T1000 (cell line): ENCODE measurements around the gene FNDC3B.

Experiments
- DNase-seq: peaks from one replicate; lab custom pipeline; 2025; ENCODE audit warnings: mixed read lengths; lab: John Stamatoyannopoulos, UW

Gene FNDC3B

DNA sequence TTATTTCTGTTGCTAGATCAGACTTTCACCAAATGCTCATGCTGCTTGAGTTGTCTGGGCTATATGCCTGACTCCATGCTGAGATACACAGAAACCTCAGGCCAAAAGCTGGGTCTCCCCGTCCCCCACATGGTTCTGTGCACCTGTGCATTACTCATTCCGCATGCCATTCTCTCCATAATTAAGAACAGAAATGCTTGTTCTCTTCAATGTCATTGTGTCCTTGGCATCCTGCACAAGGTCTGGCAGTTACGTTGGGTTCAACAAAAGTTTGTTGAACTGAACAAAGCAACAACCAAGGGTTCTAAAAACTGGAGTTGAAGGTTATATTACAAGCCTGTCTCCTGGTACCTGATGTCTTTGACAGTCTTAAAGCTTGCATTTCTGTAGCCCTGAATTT lies 177.5 kb downstream of the FNDC3B start:
- DNase-seq, result no peak

DNA sequence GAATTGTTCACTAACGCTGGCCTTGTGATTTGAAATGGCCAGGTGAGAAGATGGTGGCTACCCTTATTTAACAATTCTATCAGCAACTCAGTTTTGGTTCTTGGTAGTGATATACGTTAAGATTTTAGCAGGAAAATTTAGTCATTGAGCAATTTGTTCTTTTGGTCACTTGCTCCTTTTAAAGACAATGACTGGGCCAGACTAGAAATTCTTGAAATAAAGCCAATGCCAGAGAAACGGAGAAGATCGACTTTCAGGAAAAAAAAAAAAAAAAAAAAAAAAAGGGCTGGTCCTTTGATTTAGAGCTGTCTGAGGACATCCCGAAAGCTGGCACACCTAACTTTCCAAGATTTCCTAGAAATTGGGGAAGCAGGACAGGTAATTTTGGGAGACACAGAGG lies 178.5 kb downstream of the FNDC3B start:
- DNase-seq, result no peak

DNA sequence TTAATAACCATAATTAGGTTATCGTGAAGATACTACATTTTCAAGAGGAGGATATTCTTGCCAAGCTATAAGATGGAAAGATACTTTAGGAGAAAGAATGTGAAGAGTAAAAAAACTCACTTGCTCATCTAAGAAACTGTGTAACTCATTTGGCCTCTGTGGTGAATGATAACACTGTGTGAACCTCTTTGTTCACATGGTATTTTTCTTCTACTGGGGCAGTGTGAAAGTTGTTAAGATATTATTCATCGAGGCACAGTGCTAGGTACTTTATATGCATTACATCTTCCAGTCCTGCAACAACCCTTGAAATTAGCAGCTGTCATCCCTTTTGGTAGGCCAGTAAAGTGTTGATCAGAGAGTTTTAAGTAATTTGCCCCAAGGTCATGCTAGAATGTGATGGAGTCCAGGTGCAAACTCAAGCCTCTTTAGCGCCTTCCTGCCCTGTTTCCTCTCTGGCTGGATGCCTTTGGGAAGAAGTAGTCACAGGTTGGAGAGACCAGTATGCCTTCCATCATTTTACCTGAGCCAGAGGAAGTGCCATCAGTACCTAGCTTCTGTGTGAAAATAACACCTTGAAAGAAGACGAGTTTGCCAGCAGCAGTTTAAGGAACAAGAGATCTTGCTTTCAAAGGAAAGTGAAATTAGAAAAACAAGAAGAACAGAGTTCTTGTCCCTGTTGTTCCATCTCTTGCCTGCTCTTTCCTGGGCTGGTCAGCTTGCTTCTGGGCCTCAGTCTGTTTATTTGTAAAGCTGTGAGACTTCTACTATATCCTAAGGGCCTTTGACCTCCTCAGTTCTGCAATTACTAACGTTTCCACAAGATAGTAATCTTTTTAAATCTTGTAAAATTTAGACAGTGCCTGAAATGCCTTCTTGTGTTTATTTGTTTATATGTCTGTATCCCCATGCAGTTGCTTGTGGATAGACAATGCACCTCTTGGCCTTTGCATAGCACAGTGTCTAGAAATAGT lies 179.3 kb downstream of the FNDC3B start:
- no peak for DNase-seq

DNA sequence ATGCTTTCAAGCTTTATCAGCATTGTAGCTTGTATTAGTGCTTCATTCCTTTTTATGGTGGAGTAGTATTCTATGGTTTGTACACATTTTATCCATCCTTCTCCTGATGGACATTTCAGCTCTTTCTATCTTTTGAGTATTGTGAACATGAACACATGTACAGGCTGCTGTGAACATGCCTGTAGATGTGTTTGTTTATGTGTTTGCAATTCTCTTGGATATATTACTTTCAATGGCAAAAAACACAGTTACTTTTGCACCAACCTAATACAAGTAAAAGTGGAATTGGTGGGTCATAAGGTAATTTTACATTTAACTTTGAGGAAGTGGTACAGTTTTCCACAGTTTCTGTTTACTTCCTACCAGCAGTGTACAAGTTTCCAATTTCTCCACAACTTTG lies 180.4 kb downstream of the FNDC3B start:
- DNase-seq, result no peak

DNA sequence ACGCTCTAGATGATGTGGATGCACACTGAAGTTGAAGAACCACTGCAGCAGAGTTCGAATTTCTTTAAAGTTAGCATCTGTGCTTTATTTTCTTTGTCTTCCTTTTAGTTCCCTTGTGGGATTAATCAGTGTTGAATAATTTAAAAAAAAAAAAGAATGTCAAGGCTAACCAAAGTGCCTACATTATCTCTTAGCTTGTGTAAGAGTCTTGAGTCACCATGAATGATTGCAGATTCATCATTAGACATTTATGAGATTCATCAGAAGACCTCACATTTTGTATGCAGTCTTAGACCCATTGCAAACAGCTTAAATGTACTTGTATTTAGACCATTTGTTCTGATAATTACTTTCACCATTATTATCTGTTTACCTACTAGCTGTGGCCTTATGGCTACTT lies 182.2 kb downstream of the FNDC3B start:
- no peak for DNase-seq

DNA sequence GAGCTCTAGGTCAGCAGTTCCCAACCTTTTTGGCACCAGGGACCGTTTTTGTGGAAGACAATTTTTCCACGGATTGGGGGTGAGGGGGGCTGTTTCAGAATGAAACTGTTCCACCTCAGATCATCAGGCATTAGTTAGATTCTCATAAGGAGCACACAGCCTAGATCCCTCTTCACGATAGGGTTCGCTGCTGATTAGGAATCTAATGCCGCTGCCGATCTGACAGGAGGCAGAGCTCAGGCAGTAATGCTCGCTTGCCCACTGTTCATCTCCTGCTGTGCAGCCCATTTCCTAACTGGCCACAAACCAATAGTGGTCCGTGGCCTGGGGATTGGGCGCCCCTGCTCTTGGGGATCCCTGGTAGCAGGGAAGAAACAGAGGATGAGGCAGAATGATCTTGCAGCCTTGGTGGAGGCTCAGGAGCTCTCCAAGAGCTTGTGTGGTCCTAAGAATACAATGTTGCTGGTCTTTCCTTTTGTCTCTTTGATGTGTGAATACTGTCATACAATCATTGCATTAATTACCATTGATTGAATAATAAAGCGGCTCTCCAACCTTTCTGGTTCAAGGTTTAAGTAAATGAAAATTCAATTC lies 183.2 kb downstream of the FNDC3B start:
- DNase-seq, result no peak

DNA sequence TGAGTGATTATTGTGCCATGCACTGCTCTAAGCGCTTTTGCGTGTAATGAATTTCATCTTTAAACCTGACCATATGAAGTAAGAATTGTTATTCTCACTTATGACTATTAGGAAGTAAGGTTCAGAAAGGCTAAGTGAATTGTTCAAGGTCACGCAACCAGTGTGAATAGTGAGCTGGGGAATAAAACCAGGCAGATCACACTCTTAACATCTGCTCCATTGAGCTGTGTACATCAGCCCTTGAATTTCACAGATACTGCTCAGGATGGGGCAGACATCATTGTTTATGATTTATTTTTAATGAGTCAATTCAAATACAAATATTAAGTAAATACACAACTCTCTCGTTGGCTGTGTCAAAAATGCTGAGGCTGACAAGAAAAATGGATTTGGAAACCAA lies 184.5 kb downstream of the FNDC3B start:
- no peak for DNase-seq

DNA sequence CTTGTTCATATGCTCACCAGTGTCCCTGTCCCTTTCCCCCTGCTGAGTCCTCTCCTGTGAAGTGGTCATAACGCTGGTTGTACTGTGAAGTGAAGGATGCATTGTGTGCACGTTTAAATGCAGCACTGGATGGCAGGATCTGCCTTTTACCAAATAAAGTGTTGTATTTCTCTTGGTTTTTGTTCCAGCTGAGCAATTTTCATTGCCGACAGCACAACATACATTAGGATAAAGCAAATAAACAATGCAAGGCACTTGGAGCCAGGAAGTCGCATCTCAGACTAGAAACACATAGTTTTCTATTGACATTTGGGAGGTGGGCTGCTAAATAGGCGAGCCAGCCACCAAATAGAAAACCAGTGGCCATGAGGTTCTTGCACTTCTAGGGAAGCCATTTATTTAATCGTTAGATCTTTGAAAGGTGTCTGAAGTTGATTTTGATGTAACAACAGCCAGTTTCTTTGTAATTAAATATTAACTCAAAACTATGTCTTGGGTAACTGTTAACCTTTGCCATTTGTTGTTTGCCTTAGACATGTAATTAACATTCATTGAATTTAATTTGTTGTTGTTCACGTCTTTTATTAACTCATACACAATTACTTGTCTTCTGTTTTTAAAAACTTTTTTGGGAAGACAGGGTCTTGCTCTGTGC lies 185.3 kb downstream of the FNDC3B start:
- DNase-seq, result no peak

DNA sequence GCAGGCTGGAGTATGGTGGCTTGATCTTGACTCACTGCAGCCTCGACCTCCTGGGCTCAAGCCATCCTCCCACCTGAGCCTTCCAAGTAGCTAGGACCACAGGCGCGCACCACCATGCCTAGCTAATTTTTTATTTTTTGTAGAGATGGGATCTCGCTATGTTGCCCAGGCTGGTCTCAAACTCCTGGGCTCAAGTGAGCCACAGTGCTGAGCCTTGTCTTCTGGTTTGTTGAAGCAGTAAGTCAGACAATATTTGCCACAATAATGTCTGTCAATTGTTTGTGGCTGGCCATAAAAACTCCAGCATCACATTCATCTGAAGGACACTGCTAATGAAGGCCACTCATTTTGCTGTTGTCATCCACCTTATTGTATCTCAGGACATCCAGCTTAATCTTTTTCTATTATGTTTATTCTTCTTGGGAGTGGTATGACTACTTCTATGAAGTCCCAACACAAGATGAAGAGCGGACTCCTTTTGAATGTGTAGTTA lies 185.9 kb downstream of the FNDC3B start:
- no peak for DNase-seq

DNA sequence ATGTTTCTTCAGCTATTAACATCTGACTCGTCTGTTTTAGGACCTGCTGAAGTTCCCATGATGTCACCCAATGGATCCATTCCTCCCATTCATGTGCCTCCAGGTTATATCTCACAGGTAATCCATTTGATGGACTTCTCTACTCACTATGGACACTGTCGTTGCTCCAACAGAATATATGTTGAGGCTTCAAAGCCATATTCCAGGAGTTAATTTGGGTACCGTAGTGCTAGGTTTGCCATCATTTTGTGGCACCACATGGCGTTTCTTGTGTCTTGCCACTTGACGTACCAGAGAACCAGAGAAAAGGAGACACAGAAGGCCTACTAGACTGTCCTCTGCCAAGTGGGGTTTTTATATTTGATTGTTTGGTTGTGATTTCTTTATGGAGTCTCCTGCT lies 187.5 kb downstream of the FNDC3B start:
- DNase-seq, result no peak

DNA sequence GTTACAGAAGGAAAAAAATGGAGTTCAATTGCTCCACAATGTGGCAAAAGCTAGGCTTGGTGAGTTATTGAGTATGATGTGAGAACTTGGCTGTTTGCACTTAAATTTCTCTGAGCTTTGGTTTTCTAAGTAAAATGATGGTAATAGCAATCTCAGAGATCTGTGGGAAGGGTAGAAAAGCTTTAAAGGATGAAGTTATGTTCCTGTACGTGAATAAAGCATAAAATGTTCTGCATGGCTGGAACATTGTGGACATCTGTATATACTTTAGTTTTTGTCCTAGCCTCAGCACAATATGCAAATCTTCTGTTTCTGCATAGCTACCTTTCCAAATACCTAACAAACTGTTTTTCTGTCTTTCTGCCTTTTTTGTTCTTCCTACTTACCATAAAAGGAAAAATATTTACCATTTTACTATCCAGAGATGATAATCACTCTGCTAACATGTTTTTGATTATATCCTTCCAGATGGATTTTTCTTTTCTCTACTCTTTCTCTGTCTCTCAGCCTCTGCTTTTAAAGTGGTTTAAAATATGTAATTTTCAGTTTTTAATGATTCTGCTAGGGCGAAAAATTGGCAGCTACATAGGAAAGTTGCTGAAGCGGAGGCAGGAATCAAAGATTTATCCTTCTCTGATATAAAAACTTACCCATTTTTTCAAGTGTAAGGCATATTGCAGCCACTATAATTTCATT lies 188.1 kb downstream of the FNDC3B start:
- DNase-seq, result no peak

DNA sequence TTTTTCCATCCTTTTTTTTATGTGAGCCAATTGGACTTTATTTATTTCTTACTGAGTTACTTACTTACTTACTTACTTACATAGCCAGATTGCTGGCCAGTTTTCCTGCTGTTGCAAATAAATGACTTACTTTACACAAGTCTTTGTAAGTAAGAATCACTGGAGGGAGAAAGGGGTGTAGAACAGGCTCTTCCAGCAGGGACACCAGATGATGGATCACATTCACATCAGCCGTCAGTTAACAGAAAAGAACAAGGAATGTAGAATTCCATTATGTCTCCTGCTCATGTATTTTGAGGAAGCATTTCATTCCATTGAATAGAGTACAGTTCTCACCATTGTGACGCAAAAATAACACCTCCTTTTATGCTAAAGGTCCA lies 188.6 kb downstream of the FNDC3B start:
- DNase-seq, result no peak

DNA sequence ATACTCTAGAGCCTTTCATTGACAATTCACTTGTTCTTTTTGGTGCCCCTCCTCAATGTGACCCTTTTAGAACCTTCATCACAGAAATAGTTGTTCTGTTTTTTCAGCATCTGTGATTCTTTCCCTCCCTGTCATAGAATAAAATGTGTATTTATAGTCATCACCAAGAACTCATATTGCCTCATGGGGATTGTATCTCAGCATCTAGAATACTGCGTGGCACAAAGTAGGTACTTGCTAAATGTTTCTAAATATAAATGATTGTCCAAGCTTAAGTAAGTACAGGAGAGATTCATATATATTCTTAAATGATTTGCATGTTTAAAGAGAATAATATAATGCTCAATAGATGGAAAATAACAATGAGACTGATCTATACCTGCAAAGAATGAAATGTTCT lies 190.1 kb downstream of the FNDC3B start:
- DNase-seq, result no peak

DNA sequence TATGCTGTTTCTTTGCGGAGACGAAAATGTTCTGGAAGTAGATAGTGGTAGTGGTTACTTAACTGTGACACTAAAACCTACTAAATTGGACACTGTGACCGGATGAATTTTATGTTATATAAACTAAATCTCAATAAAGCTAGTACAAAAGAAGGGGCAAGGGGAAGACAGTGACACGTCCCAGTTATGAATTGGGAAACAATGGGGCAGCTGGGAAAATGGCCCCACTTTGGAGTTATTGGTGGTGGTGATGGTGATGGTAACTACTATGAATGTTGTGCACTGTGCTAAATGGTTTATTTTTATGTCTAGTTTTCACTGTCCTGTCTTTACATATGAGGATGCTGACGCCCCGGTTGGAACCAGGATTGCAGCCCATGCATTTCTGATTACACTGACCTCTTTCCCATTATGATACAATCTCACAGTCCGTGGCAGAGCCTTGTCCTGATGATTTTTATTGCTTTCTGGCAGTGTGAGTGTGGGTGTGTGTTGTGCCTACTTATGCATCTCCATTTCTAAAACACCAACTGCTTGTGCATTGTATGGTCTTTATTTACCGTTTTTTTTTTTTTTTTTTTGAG lies 192.0 kb downstream of the FNDC3B start:
- no peak for DNase-seq

DNA sequence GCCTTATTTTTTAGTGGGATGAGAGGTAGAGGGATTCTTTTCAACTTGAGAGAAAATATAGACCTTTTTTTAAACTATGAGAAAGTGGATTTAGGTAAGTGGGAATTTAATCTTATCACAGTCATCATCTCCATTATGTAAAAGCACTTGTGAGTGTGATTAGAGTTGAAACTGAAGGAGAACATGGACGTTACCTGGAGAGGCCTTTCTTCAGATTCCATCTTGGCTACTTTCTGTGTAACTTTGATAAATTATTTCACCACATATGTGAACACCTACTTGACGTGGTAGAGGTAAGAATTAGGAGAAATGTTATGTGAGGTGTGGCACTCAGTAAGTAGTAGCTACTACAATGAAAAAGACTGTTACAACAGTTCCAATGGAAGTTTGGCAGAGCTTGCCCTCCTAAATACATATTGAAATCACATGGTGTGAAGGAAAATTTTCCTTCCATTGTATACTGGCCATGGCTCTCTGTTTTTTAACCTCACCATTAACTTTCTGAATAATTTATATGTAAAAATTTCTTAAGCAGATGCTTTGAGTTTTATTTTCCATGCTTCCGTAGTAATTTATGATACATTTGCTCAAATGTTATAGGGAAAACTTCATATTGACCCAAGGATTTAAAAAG lies 193.3 kb downstream of the FNDC3B start:
- no peak for DNase-seq

DNA sequence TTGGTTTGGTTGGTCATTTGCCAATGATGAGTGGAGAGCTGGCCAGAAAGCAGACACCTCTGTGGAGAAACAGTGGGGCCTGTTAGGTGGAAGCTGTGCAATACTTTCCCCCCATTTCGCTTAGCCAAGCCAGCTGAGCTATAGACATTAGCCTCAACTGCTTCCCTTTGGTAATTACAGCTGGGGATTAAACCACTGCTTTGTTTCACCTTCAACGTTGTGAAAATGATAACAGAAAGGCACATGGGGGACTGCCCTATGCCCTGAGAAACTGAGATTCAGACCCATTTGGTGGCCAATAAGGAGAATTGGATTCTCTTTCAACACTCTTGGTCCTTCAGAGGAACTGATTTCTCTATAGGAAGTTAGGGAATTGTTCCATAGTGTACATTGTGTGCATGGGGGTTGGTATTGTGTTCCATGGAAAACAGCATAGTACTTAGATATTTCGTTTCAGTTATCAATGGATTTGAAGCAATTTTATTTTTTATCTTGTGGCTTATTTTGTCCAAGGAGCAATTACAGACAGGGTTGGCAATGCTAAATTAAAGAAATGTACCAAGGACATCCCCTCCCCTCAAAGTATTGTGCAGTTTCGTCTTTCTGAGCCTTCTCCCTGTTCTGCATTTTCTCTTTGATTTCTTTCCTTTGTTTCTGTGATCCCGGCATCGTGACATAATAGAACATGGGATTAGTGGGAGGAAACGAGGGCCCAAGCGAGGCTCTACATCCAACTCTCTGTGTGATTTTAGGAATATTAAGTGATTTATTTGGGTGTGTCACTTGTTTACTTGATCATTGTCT lies 194.3 kb downstream of the FNDC3B start:
- DNase-seq, result no peak

DNA sequence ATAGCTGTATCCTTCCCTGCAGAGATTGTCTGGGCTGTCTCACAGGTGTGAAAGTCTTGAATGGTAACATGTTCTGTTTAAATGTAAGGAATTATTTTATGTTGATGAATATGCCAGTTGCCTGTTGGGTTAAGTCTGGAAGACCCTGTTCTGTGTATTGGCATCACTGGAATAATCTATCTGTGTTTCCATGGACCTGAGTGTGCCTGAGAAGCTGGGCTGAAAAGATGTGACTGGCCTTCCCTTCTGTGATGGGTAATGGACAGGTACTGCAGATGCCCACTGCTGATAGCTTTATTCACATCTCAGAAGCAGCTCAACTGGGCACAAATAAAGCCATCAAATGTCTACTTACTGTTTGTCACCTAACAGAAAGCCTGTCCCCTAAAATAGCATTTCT lies 196.3 kb downstream of the FNDC3B start:
- no peak for DNase-seq

DNA sequence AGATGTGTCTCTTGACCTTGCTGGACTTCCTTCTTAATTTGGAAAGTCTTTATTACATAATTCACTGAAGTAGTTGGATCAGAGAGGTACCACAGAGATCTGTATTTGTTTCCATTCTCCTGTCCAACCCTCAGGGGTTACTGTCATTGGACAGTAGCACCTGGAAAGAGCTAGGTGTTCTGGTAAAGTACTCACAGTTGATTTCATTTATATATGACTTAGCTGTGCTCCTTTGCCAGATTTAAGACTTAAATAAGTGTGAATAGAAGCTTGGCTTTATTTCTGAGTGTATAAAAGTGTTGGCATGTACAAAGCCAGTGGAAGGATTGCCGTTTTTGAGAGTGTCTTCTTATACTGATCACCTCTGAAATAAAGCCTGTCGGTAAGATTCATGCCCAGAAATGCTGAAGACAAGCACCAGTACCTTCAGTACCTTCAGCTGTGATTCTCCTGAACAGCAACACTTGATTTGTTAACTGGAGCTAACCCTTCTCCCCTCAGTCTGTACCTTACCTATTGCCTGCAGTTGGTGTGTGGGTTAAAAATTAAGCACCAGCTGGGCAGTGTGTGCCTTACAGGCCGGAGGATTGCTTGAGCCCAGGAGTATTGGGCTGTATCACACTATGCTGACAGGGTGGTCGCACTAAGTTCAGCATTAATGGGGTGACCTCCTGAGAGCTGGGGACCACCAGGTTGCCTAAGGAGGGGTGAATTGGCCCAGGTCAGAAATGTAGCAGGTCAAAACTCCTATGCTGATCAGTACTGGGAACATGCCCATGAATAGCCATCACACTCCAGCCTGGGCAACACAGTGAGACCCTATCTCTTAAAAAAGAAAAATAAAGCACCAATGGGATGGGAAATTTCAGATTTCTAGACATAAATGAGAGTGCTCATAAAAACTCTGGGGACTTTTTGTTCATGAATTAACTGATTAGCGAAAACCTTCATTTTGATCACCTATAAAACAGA lies 197.7 kb downstream of the FNDC3B start:
- no peak for DNase-seq

DNA sequence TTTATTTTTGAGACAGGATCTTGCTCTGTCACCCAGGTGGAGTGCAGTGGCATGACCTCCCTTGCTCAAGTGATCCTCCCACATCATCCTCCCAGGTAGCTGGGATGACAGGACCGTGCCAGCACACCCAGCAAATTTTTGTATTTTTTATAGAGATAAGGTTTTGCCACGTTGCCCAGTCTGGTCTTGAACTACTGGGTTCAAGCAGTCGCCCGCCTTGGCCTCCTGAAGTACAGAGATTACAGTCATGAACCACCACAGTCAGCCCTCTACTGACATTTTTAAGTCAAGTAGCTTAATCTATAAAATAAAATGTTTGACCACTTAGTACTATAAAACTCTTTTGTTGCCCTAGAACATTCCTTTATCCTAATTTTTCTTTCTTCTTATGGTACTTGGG lies 198.8 kb downstream of the FNDC3B start:
- no peak for DNase-seq
